HepG2 (cell line): ENCODE results near the gene ACTN3. TPM values are rescaled to one million over a fixed set of nuclear protein-coding genes. Genes with fewer than 3 reads are reported as not detected.

Experiments used
- ARNTL ChIP-seq: sonication (generic); formaldehyde crosslinking; IDR thresholded peaks from 2 replicates; pipeline ENCODE4 v1.4.0; 2020; ENCODE audit warnings: mild to moderate bottlenecking, missing genetic modification reagents
- CEBPB ChIP-seq: IDR thresholded peaks from 2 replicates; pipeline ENCODE4 v1.6.1; 2011; ENCODE audit warnings: low read depth, low read length, improper control_type of control experiment, borderline replicate concordance
- FOXA3 ChIP-seq: IDR thresholded peaks from 2 replicates; pipeline ENCODE4 v1.6.1; 2016; ENCODE audit warnings: missing genetic modification reagents, missing compliant biosample characterization
- NFE2 ChIP-seq: sonication (generic); formaldehyde crosslinking; IDR thresholded peaks from 2 replicates; pipeline ENCODE4 v1.4.0; 2020; ENCODE audit warnings: missing genetic modification reagents
- NFYB ChIP-seq: sonication (generic); formaldehyde crosslinking; IDR thresholded peaks from 2 replicates; pipeline ENCODE4 v1.4.0; 2020; ENCODE audit warnings: missing genetic modification reagents
- NR2F6 ChIP-seq, 2 experiments: IDR thresholded peaks; 2 replicates each; pipeline ENCODE4 v1.6.1; 2016; ENCODE audit warnings: antibody characterized with exemption in 1 of 2, mild to moderate bottlenecking in 1 of 2
- PPARG ChIP-seq: conservative IDR thresholded peaks from 2 replicates; pipeline ENCODE4 v1.6.1; 2016; ENCODE audit warnings: missing biosample characterization, missing genetic modification reagents
- RELA ChIP-seq: sonication (generic); formaldehyde crosslinking; IDR thresholded peaks from 2 replicates; pipeline ENCODE4 v1.4.0; 2020; ENCODE audit warnings: missing genetic modification reagents
- SATB2 ChIP-seq: sonication (generic); formaldehyde crosslinking; IDR thresholded peaks from 2 replicates; pipeline ENCODE4 v1.5.0; 2020; ENCODE audit warnings: missing genetic modification reagents
- SMAD3 ChIP-seq: sonication (generic); formaldehyde crosslinking; IDR thresholded peaks from 2 replicates; pipeline ENCODE4 v1.4.0; 2020; ENCODE audit warnings: missing genetic modification reagents
- TAF15 ChIP-seq: fragments of 200-400 bp; formaldehyde crosslinking; IDR thresholded peaks from one replicate; pipeline ENCODE4 v1.6.1; 2018; ENCODE audit warnings: mild to moderate bottlenecking, low read depth, low read length; ENCODE audit not compliant: poor library complexity, severe bottlenecking
- ZBTB21 ChIP-seq: sonication (generic); formaldehyde crosslinking; IDR thresholded peaks from 2 replicates; pipeline ENCODE4 v1.4.0; 2020; ENCODE audit warnings: missing genetic modification reagents
- ZFP37 ChIP-seq: sonication (generic); formaldehyde crosslinking; IDR thresholded peaks from 2 replicates; pipeline ENCODE4 v1.4.0; 2020; ENCODE audit warnings: missing genetic modification reagents, borderline replicate concordance
- ZFP82 ChIP-seq: sonication (generic); formaldehyde crosslinking; IDR thresholded peaks from 2 replicates; pipeline ENCODE4 v1.5.1; 2020; ENCODE audit warnings: mild to moderate bottlenecking, missing genetic modification reagents, borderline replicate concordance
- ZFP90 ChIP-seq: sonication (generic); formaldehyde crosslinking; IDR thresholded peaks from 2 replicates; pipeline ENCODE4 v1.8.0; 2022; ENCODE audit warnings: missing genetic modification reagents, mild to moderate bottlenecking, inconsistent platforms, borderline replicate concordance
- ZFX ChIP-seq: sonication (generic); formaldehyde crosslinking; IDR thresholded peaks from 2 replicates; pipeline ENCODE4 v1.4.0; 2020; ENCODE audit warnings: mild to moderate bottlenecking, low read depth, missing genetic modification reagents, moderate library complexity
- ZFYVE20 ChIP-seq: sonication (generic); formaldehyde crosslinking; IDR thresholded peaks from 2 replicates; pipeline ENCODE4 v1.8.0; 2023; ENCODE audit warnings: low read depth, mild to moderate bottlenecking, moderate library complexity, missing genetic modification reagents, borderline replicate concordance
- ZNF138 ChIP-seq: sonication (generic); formaldehyde crosslinking; IDR thresholded peaks from 2 replicates; pipeline ENCODE4 v1.5.0; 2020; ENCODE audit warnings: mild to moderate bottlenecking, low read depth, missing genetic modification reagents
- ZNF180 ChIP-seq: sonication (generic); formaldehyde crosslinking; IDR thresholded peaks from 2 replicates; pipeline ENCODE4 v1.4.0; 2020; ENCODE audit warnings: low read depth, missing genetic modification reagents, borderline replicate concordance
- ZNF205 ChIP-seq: IDR thresholded peaks from 2 replicates; pipeline ENCODE4 v1.6.1; 2018; ENCODE audit warnings: missing biosample characterization, missing genetic modification reagents
- ZNF225 ChIP-seq: sonication (generic); formaldehyde crosslinking; IDR thresholded peaks from 2 replicates; pipeline ENCODE4 v1.4.0; 2020; ENCODE audit warnings: mild to moderate bottlenecking, missing genetic modification reagents
- ZNF232 ChIP-seq: sonication (generic); formaldehyde crosslinking; IDR thresholded peaks from 2 replicates; pipeline ENCODE4 v1.4.0; 2020; ENCODE audit warnings: missing genetic modification reagents, borderline replicate concordance
- ZNF235 ChIP-seq: sonication (generic); formaldehyde crosslinking; IDR thresholded peaks from 2 replicates; pipeline ENCODE4 v1.8.1; 2023; ENCODE audit warnings: mild to moderate bottlenecking, missing genetic modification reagents, borderline replicate concordance
- ZNF274 ChIP-seq: sonication (generic); formaldehyde crosslinking; IDR thresholded peaks from 2 replicates; pipeline ENCODE4 v1.5.1; 2020; ENCODE audit warnings: mild to moderate bottlenecking, missing genetic modification reagents
- ZNF530 ChIP-seq: sonication (generic); formaldehyde crosslinking; IDR thresholded peaks from 2 replicates; pipeline ENCODE4 v1.5.0; 2020; ENCODE audit warnings: low read depth, mild to moderate bottlenecking, missing genetic modification reagents
- ZNF614 ChIP-seq: IDR thresholded peaks from 2 replicates; pipeline ENCODE4 v1.6.1; 2018; ENCODE audit warnings: missing biosample characterization, missing genetic modification reagents, inconsistent platforms, borderline replicate concordance
- polyA plus RNA-seq, 8 experiments: library from polyadenylated mRNA; depleted of rRNA in 3 of 8; stranded (reverse) in 7 of 8; unstranded in 1 of 8; fragments of >200 nt; fragmentation: Illumina TruSeq in 4 of 8; extraction: Trizol in 4 of 8; gene quantifications; 2 replicates each; pipeline versions ENCODE4 v1.2.1 to v1.2.3, GENCODE V29; 2011 to 2016; ENCODE audit warnings: low read depth in 4 of 8, missing spikeins in 1 of 8, mixed read lengths in 1 of 8; ENCODE audit not compliant: insufficient read depth in 1 of 8
- total RNA-seq, 5 experiments: library from RNA; depleted of rRNA; stranded (reverse); fragments of >200 nt; fragmentation: Illumina TruSeq; extraction: Trizol; gene quantifications; 2 replicates each; pipeline ENCODE4 v1.2.3, GENCODE V29; 2016; ENCODE audit warnings: low read depth in 1 of 5
- TF ChIP-seq, protein P1 (sequence below): sonication (generic); formaldehyde crosslinking; conservative IDR thresholded peaks from 2 replicates; pipeline ENCODE4 v1.8.1; 2023; ENCODE audit warnings: missing genetic modification reagents
- TF ChIP-seq, protein P2 (sequence below): fragments of 450-650 bp; IDR thresholded peaks from 2 replicates; pipeline ENCODE4 v1.6.1; 2016
- TF ChIP-seq, protein P3 (sequence below): sonication (generic); formaldehyde crosslinking; IDR thresholded peaks from 2 replicates; pipeline ENCODE4 v1.4.0; 2020; ENCODE audit warnings: mild to moderate bottlenecking, missing genetic modification reagents

The ACTN3 gene
- total and polyA plus RNA-seq, 2 of the 13 experiments (the other 11 are each of a cell fraction or from before 2014, with no cell fraction given) = 0.04 to 0.09 TPM

DNA sequence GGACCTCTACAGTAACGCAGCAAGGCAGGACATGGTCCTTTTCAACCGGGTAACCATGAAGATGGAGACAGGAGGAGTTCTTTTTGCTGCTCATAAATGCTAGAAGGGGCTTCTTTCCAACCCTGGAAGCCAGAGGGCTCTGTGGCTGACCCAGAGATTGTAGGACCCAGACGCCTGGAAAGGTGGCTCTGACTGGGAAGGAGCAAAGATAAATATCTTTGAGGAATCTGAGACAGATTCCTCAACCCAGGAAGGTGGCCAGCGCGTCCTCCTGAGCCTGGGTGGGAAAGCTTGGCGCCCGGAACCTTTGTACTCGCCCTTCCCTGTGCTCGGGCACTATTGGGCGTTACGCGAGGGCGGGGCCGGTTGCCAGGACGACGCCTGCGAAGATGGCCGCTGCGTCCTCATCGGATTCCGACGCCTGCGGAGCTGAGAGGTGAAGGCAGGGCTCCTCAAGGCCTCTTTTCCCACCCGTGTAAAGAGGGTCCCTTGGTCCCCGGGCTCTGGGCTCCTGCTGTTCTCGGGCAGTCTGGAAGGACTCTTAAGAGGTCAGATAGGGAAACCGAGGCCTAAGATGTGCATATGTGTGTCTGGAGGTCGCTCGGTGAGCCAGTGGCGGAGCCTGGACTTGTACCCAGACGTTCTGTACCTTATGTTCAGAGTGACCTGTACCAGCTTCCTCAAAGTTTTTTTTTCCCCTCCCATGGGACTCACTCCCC, 36.3 kb upstream of the ACTN3 start, which contains the start of gene BBS1 (continued):
- TF ChIP-seq ZNF530 (CRISPR knock-in tag) = no peak
- peak; percentile 64; the same call in 1 of the 2 replicates for TF ChIP-seq ZNF614 (CRISPR knock-in tag)
- peak; percentile 72; the same call in 1 of the 2 replicates for TF ChIP-seq ZNF138 (CRISPR knock-in tag)
- TF ChIP-seq ZNF180 = no peak
- TF ChIP-seq, protein P1, sequence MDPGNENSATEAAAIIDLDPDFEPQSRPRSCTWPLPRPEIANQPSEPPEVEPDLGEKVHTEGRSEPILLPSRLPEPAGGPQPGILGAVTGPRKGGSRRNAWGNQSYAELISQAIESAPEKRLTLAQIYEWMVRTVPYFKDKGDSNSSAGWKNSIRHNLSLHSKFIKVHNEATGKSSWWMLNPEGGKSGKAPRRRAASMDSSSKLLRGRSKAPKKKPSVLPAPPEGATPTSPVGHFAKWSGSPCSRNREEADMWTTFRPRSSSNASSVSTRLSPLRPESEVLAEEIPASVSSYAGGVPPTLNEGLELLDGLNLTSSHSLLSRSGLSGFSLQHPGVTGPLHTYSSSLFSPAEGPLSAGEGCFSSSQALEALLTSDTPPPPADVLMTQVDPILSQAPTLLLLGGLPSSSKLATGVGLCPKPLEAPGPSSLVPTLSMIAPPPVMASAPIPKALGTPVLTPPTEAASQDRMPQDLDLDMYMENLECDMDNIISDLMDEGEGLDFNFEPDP (CRISPR knock-in tag) = no peak
- no peak for TF ChIP-seq ARNTL (CRISPR knock-in tag)
- no peak for TF ChIP-seq NR2F6 (IDR thresholded peaks at IDR 0.05)
- TF ChIP-seq NR2F6 (CRISPR knock-in tag; IDR thresholded peaks at IDR 0.05) = peak; percentile 15; the same call in 1 of the 2 replicates
- TF ChIP-seq CEBPB = no peak
- TF ChIP-seq ZNF274 (CRISPR knock-in tag) = no peak; the same call in 1 of the 2 replicates
- TF ChIP-seq TAF15 = no peak
- peak; percentile 75; the same call in 1 of the 2 replicates for TF ChIP-seq ZNF205 (CRISPR knock-in tag)
- TF ChIP-seq ZFX (CRISPR knock-in tag) = peak; percentile 94
- TF ChIP-seq ZNF225 (CRISPR knock-in tag) = 0 out of 2 replicates have a peak, but pooled peaks have one; percentile 38
- TF ChIP-seq NFE2 (CRISPR knock-in tag) = no peak
- TF ChIP-seq ZBTB21 (CRISPR knock-in tag) = no peak
- TF ChIP-seq ZFP82 (CRISPR knock-in tag) = peak; percentile 77; the same call in 1 of the 2 replicates
- no peak for TF ChIP-seq ZFP37
- TF ChIP-seq ZFYVE20 (CRISPR knock-in tag) = no peak
- TF ChIP-seq ZFP90 (CRISPR knock-in tag) = 0 out of 2 replicates have a peak, but pooled peaks have one; percentile 30
- peak; percentile 59 for TF ChIP-seq FOXA3
- TF ChIP-seq ZNF232 = no peak
- TF ChIP-seq PPARG (CRISPR knock-in tag) = 0 out of 2 replicates have a peak, but pooled peaks have one; percentile 25
- TF ChIP-seq SATB2 (CRISPR knock-in tag) = 0 out of 2 replicates have a peak, but pooled peaks have one; percentile 63
- TF ChIP-seq SMAD3 = peak; percentile 60; the same call in 1 of the 2 replicates
- TF ChIP-seq, protein P2, sequence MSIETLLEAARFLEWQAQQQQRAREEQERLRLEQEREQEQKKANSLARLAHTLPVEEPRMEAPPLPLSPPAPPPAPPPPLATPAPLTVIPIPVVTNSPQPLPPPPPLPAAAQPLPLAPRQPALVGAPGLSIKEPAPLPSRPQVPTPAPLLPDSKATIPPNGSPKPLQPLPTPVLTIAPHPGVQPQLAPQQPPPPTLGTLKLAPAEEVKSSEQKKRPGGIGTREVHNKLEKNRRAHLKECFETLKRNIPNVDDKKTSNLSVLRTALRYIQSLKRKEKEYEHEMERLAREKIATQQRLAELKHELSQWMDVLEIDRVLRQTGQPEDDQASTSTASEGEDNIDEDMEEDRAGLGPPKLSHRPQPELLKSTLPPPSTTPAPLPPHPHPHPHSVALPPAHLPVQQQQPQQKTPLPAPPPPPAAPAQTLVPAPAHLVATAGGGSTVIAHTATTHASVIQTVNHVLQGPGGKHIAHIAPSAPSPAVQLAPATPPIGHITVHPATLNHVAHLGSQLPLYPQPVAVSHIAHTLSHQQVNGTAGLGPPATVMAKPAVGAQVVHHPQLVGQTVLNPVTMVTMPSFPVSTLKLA = no peak
- TF ChIP-seq RELA (CRISPR knock-in tag) = no peak
- TF ChIP-seq NFYB (CRISPR knock-in tag) = no peak; the same call in 1 of the 2 replicates
- TF ChIP-seq ZNF235 (CRISPR knock-in tag) = peak; percentile 94; the same call in 1 of the 2 replicates
- TF ChIP-seq, protein P3, sequence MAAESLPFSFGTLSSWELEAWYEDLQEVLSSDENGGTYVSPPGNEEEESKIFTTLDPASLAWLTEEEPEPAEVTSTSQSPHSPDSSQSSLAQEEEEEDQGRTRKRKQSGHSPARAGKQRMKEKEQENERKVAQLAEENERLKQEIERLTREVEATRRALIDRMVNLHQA (CRISPR knock-in tag) = no peak
